Ectodermal cell (in vitro differentiated cells): ENCODE data around the gene C2orf76.

ENCODE experiments used
- H3K27ac ChIP-seq: 2 replicates; pipeline ENCODE4 v1.7.0; 2013; ENCODE audit warnings: mild to moderate bottlenecking, low read depth, low read length; ENCODE audit not compliant: insufficient read depth, poor library complexity, severe bottlenecking
- H3K27me3 ChIP-seq: 2 replicates; pipeline ENCODE4 v1.7.0; 2013; ENCODE audit warnings: mild to moderate bottlenecking, low read length; ENCODE audit not compliant: insufficient read depth, control insufficient read depth, poor library complexity, severe bottlenecking
- H3K36me3 ChIP-seq: one replicate; pipeline ENCODE4 v1.7.0; 2013; ENCODE audit warnings: low read length; ENCODE audit not compliant: control insufficient read depth, insufficient read depth
- H3K4me1 ChIP-seq: one replicate; pipeline ENCODE4 v1.7.0; 2013; ENCODE audit warnings: low read length; ENCODE audit not compliant: control insufficient read depth, insufficient read depth
- H3K4me3 ChIP-seq: 2 replicates; pipeline ENCODE4 v1.7.0; 2013; ENCODE audit warnings: low read depth, low read length, control low read depth; ENCODE audit not compliant: insufficient read depth
- H3K9me3 ChIP-seq: 2 replicates; pipeline ENCODE4 v1.7.0; 2013; ENCODE audit warnings: mild to moderate bottlenecking, low read length, moderate library complexity; ENCODE audit not compliant: control insufficient read depth
- WGBS, 2 experiments: methylation state at CpG; one replicate each; pipeline ENCODE4 v1.1.7; 2013; ENCODE audit warnings: missing lambda C conversion rate in 2 of 2; 5-methylcytosine and 5-hydroxymethylcytosine counted together

Gene C2orf76

DNA sequence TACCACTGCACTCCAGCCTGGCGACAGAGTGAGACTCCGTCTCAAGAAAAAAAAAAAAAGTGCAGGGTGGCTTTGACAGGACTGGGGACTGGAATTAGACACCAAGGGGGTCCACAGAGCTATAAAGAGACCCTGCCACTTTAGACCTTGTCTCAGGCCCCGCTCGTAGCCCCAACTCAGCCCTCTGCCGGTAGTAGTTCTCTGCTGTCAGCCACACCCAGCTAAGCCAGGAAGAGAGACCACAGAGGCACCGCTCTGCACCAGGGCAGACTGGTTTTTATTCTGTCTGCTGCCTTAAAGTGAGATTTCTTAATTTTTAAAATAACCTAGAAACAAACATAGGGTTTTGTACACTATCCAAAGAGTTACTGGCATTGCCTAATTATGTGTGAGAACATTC is 77.0 kb downstream of the C2orf76 start:
- no peak overlapping the region for H3K27ac ChIP-seq
- H3K27me3 ChIP-seq, result no peaks in the 10 kb centered on the region
- no peaks in the 10 kb centered on the region for H3K36me3 ChIP-seq
- H3K4me1 ChIP-seq, result no peaks in the 10 kb centered on the region
- H3K4me3 ChIP-seq, result no peak overlapping the region
- no peaks in the 10 kb centered on the region for H3K9me3 ChIP-seq
- 94 to 96% methylated on average over 5 to 6 of the region's 6 CpGs for WGBS, 2 experiments

DNA sequence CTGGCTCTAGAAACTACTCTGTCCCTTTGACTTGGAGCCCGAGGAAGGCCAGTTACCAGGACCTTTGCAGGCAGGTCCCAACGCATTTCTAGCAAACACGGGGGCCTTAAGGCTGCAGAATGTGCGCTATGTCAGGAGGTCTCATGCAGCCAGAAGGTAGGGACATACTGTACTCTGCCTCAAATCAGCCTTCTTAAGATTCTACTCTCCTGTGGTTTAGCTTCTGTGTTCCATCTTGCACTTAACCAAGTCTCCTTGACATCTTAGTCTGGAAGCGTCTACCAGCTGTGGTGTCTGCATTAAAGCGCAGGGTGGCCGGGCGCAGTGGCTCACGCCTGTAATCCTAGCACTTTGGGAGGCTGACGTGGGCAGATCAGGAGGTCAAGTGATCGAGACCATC is 77.5 kb downstream of the C2orf76 start:
- 91 to 93% methylated on average over 11 of the region's 11 CpGs for WGBS, 2 experiments
- H3K27ac ChIP-seq, result no peak overlapping the region
- no peaks in the 10 kb centered on the region for H3K36me3 ChIP-seq
- no peaks in the 10 kb centered on the region for H3K9me3 ChIP-seq
- no peak overlapping the region for H3K4me3 ChIP-seq
- no peaks in the 10 kb centered on the region for H3K27me3 ChIP-seq
- H3K4me1 ChIP-seq, result no peaks in the 10 kb centered on the region

DNA sequence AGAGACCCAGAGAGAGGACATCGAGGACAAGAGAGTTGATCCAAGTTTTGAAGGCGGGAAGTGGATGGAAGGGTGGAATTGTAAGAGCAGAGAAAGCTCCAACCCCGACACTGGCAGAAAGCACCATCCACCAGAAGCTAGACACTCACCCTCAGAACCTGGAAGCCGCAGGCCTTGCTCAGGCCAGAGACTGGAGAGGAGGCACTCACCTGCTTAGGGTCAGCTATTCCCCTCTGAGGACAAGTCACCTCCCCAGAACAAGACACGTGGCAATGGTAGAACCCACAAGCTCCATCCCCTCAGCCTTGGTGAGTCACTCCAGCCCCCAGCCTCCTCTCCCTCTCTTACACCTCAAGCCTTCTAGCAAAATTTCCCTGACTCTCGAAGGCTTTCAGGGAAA is 78.1 kb downstream of the C2orf76 start:
- Histone ChIP-seq H3K4me3 (no peak overlapping the region), H3K36me3 (no peaks in the 10 kb centered on the region), H3K4me1 (no peaks in the 10 kb centered on the region), H3K27me3 (no peaks in the 10 kb centered on the region), H3K27ac (no peak overlapping the region), H3K9me3 (no peaks in the 10 kb centered on the region)
- WGBS, 2 experiments, result 90 to 91% methylated on average over 6 of the region's 6 CpGs

DNA sequence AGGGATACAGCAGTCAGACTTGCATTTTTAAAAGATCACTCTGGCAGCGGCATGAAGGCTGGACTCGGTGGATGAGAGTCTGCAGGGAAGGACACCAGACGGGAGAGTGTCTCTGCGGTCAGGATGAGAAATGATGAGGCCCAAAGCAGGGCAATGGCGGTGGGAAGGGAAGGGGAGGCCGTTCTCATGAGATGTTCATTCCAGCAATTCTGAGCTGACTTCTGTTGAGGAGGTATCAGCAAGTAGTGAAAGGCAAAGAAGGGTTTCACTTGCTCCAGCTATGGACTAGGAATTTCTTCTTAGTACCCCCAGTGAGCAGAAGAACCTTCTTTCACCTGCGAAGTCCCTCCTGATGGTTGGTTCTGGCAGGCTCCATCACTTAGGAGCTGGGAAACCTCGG is 80.0 kb downstream of the C2orf76 start:
- Histone ChIP-seq H3K9me3 (no peaks in the 10 kb centered on the region), H3K4me3 (no peak overlapping the region), H3K27me3 (no peaks in the 10 kb centered on the region), H3K36me3 (no peaks in the 10 kb centered on the region), H3K4me1 (no peaks in the 10 kb centered on the region), H3K27ac (no peak overlapping the region)
- 86 to 90% methylated on average over 8 of the region's 8 CpGs for WGBS, 2 experiments

DNA sequence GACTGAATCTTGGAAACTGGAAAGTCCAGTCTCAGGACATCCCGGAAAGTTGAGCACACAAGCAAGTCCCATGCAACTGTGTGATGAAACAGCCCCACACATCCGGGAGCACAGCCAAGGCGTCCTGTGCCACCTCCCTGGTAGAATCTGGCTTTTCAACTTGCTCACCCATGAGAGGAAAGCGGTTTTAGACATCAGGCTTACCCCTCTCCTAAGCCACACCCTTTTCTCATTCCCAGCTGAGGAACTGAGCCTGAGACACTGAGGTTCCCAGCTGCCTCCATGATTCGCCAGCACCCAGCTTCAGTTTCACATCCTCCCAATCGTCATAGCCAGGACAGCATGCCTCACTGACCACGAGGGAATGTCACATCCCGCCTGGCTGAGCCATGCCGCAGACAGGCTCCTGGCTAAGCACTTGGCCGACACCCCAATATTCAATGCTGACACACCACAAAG is 82.7 kb downstream of the C2orf76 start:
- no peaks in the 10 kb centered on the region for H3K36me3 ChIP-seq
- H3K27me3 ChIP-seq, result no peaks in the 10 kb centered on the region
- H3K27ac ChIP-seq, result no peak overlapping the region
- 91 to 93% methylated on average over 10 of the region's 10 CpGs for WGBS, 2 experiments
- no peak overlapping the region for H3K4me3 ChIP-seq
- H3K9me3 ChIP-seq, result no peaks in the 10 kb centered on the region
- no peaks in the 10 kb centered on the region for H3K4me1 ChIP-seq

DNA sequence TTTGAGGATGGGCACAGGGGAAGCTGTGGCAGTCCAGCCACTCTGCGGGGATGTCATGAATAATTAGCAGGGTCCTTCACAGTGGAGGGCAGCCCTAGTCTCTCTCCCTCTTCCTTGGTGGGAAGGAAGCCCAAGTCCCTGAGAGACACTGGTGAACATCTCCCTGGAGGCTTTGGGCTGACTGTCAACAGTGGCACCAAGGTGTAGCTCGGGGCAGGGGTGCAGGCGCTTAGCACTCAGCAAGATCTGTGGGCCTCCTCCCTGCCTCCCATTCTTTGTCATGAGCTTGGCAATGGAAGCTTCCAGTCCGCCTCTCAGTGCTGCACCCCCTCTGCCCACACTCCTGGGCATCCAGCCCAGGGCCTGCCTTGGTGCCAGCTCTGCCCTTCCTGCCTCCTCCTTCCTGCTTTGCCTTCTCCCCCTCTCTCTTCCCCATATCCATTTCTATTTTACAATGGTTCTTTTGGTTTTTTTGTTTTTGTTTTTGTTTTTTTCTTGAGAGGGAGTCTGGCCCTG is 83.6 kb downstream of the C2orf76 start:
- WGBS, 2 experiments, result 91 to 93% methylated on average over 4 of the region's 4 CpGs
- Histone ChIP-seq H3K4me3 (no peak overlapping the region), H3K36me3 (no peaks in the 10 kb centered on the region)

DNA sequence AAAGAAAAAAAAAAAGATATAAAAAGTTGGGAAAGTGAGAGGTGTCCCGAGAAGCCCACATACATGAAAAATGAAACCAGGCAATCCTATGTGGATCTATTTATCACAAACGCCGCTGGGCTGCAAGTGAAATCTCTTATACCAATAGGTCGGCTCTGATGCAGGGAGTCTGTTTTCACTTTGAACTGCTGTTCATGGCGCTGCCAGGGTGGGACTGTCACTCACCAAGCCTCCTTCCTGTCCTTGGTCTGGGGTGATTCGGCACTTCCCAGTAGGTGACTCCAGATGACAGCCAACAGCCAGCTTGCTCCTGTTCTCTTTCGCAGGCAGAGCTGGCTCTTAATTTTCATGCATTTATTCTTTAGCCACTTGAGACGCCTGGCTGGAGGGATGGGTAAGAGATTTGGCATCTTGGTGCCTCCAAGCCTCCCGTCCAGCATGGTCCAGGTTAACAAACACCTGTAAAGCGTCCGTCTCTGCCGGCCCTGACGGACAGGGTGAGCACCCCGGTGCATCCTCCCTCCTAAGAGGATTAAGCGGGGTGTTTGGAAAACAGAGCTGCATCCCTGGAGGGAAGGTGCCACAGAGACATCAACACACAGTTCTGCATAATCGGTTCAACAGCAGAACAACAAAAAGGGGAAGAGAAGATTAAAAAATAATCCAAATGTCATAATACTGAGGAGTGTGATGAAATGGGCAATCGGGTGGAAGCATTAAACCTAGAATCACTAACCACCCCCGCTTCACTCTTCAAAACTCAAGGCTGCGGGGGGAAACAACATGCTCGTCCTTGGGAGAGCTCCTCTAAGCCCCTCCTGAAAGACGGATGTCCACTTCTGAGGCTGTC is 84.3 kb downstream of the C2orf76 start:
- Histone ChIP-seq H3K27ac (no peak overlapping the region), H3K27me3 (no peaks in the 10 kb centered on the region), H3K9me3 (no peaks in the 10 kb centered on the region), H3K4me3 (no peak overlapping the region), H3K36me3 (no peaks in the 10 kb centered on the region), H3K4me1 (no peaks in the 10 kb centered on the region)
- WGBS, 2 experiments, result 90% methylated on average over 21 of the region's 21 CpGs

More for the DNA sequence above, 83.6 kb downstream of the C2orf76 start:
- Histone ChIP-seq H3K27me3 (no peaks in the 10 kb centered on the region), H3K4me1 (no peaks in the 10 kb centered on the region), H3K9me3 (no peaks in the 10 kb centered on the region), H3K27ac (no peak overlapping the region)

DNA sequence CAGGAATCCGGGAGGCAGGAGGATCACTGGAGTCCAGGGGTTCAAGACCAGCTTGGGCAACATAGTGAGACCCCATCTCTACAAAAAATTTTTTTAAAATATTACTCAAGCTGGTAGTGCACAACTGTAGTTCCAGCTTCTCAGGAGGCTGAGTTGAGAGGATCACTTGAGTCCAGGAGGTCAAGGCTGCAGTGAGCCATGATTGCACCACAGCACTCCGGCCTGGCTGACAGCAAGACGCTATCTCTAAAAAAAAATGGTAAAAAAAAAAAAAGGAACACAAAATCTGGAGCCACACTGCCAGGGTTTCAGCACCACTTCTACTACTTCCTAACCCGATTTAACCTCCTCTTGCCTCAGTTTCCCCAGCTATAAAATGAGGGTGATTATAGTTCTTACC is 86.0 kb downstream of the C2orf76 start:
- 82 to 87% methylated on average over 3 to 4 of the region's 4 CpGs for WGBS, 2 experiments
- Histone ChIP-seq H3K4me1 (no peaks in the 10 kb centered on the region), H3K27ac (no peak overlapping the region), H3K36me3 (no peaks in the 10 kb centered on the region), H3K9me3 (no peaks in the 10 kb centered on the region), H3K27me3 (no peaks in the 10 kb centered on the region), H3K4me3 (no peak overlapping the region)

DNA sequence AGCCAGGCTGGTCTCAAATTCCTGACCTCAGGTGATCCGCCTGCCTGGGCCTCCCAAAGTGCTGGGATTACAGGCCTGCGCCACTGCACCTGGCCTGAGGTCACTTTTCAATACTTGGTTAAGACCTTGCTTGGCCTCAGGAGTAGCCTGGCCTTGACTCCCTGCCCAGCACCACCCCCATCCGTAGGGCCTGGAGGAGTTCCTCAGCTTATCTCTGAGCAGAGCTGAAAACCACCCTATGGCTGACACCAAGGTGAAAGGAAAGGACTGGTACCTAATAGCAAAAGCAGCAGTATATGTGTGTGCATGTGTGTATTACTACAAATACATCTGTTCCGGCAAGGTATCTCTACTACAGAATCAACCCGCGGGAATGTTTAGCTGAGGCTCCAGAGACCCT is 87.0 kb downstream of the C2orf76 start:
- no peaks in the 10 kb centered on the region for H3K9me3 ChIP-seq
- no peaks in the 10 kb centered on the region for H3K27me3 ChIP-seq
- no peaks in the 10 kb centered on the region for H3K4me1 ChIP-seq
- H3K27ac ChIP-seq, result no peak overlapping the region
- H3K36me3 ChIP-seq, result no peaks in the 10 kb centered on the region
- WGBS, 2 experiments, result 90 to 91% methylated on average over 6 of the region's 6 CpGs
- no peak overlapping the region for H3K4me3 ChIP-seq

DNA sequence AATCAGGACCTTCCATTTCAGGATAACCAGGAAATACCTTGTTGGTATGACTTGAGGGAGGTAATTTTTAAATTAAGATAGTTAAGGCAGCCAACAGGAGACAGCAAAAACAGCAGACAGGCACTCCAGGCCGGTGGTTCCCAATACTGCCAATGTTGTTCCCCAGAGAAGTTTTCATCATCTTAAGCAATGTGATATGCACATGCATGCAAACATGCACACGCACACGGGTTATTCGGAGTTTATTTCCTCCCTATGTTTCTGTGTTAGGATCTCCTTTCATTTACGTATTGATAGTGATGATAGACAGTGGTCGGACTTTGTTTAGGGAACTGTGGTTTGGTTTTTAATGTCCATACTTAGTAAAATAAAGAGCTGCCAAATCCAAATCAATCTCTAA is 87.7 kb downstream of the C2orf76 start:
- Histone ChIP-seq H3K4me3 (no peak overlapping the region), H3K4me1 (no peaks in the 10 kb centered on the region)
- WGBS, 2 experiments, result 95 to 97% methylated on average over 4 to 6 of the region's 6 CpGs

More for the DNA sequence above, 87.7 kb downstream of the C2orf76 start:
- no peak overlapping the region for H3K27ac ChIP-seq
- no peaks in the 10 kb centered on the region for H3K36me3 ChIP-seq
- no peaks in the 10 kb centered on the region for H3K9me3 ChIP-seq
- no peaks in the 10 kb centered on the region for H3K27me3 ChIP-seq
